ENCODE measurements around the gene ZNF396. TPM values are rescaled to one million over a fixed set of nuclear protein-coding genes. Genes with fewer than 3 reads are reported as not detected.

The ZNF396 gene
- total and polyA plus RNA-seq, 9 of the 15 experiments (the other 6 are each of a cell fraction or from before 2014, with no cell fraction given), result 0.73 to 2.3 (median 1.9) TPM

DNA sequence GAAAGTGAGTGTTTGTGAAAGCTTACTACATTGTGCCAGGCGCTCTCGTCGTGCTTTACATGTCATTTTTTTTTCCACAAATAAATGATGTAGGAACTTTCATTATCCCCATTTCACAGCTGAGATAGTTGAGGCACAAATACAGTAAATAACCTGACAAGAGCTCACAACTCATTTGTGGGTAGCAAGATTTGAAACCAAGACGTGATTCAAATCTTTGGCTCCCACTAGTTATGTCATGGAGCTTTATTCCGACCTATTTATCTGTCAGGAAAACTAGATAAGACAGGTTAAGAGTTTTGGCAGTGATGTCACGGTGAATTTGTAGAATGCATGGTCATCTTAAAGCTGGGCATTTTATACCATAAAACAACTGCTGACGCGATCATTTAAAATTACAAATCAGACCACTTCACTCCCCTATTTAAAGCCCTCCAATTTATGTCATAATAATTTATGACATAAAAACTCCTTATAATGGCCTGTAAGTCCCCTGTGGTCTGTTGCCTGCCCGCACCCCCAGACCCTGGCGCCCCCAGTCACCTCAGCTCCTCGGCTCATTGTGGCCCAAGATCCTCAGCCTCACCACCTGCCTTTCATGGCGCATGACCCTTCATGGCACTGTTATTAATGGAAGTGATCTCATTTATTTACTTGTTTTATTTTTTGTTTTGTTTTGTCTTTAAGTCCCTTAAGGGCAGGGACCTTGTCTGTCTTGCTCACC, 32.2 kb downstream of the ZNF396 start (continued):
- TF ChIP-seq MYBL2 (IDR thresholded peaks at IDR 0.05; ENCODE audit: low read depth) (peak; percentile 4; the same call in 1 of the 2 replicates), MYBL2 (CRISPR knock-in tag; IDR thresholded peaks at IDR 0.05; ENCODE audit: borderline replicate concordance) (no peak), C11orf30 (IDR thresholded peaks at IDR 0.05; ENCODE audit: low read depth) (peak; percentile 91), NONO (IDR thresholded peaks at IDR 0.05; ENCODE audit: low read depth in 2 of 2, low read length in 1 of 2) (no peak), MAFG (tag; conservative IDR thresholded peaks at IDR 0.05) (peak; percentile 84), ZNF212 (CRISPR knock-in tag; IDR thresholded peaks at IDR 0.05) (no peak), PTRF (tag; IDR thresholded peaks at IDR 0.05) (peak; percentile 54; the same call in 1 of the 2 replicates), KDM1A (IDR thresholded peaks at IDR 0.05) (peak; percentile 68 to 73), HDAC2 (IDR thresholded peaks at IDR 0.05) (peak; percentile 14; the same call in 1 of the 2 replicates), HNRNPUL1 (IDR thresholded peaks at IDR 0.05; ENCODE audit: low read length) (no peak), ZNF668 (CRISPR knock-in tag; IDR thresholded peaks at IDR 0.05) (no peak), ZNF384 (IDR thresholded peaks at IDR 0.05; ENCODE audit: low read depth, low read length) (0 out of 2 replicates have a peak, but pooled peaks have one; percentile 11), NRF1 (conservative IDR thresholded peaks at IDR 0.05 in 1 of 2, IDR thresholded peaks at IDR 0.05 in 1 of 2) (no peak), RCOR1 (IDR thresholded peaks at IDR 0.05; ENCODE audit: borderline replicate concordance in 1 of 2, low read depth in 2 of 2, low read length in 2 of 2) (0 out of 4 replicates have a peak, but pooled peaks have one; percentile 4 to 34), GTF2E2 (tag; IDR thresholded peaks at IDR 0.05) (peak; percentile 9; the same call in 1 of the 2 replicates), CEBPB (tag; IDR thresholded peaks at IDR 0.05) (peak; percentile 53)
- TF ChIP-seq, protein P1, sequence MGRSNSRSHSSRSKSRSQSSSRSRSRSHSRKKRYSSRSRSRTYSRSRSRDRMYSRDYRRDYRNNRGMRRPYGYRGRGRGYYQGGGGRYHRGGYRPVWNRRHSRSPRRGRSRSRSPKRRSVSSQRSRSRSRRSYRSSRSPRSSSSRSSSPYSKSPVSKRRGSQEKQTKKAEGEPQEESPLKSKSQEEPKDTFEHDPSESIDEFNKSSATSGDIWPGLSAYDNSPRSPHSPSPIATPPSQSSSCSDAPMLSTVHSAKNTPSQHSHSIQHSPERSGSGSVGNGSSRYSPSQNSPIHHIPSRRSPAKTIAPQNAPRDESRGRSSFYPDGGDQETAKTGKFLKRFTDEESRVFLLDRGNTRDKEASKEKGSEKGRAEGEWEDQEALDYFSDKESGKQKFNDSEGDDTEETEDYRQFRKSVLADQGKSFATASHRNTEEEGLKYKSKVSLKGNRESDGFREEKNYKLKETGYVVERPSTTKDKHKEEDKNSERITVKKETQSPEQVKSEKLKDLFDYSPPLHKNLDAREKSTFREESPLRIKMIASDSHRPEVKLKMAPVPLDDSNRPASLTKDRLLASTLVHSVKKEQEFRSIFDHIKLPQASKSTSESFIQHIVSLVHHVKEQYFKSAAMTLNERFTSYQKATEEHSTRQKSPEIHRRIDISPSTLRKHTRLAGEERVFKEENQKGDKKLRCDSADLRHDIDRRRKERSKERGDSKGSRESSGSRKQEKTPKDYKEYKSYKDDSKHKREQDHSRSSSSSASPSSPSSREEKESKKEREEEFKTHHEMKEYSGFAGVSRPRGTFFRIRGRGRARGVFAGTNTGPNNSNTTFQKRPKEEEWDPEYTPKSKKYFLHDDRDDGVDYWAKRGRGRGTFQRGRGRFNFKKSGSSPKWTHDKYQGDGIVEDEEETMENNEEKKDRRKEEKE (IDR thresholded peaks at IDR 0.05; ENCODE audit: borderline replicate concordance in 1 of 2, control insufficient read depth in 1 of 2, low read depth in 2 of 2, low read length in 1 of 2), result no peak
- TF ChIP-seq, protein P2, sequence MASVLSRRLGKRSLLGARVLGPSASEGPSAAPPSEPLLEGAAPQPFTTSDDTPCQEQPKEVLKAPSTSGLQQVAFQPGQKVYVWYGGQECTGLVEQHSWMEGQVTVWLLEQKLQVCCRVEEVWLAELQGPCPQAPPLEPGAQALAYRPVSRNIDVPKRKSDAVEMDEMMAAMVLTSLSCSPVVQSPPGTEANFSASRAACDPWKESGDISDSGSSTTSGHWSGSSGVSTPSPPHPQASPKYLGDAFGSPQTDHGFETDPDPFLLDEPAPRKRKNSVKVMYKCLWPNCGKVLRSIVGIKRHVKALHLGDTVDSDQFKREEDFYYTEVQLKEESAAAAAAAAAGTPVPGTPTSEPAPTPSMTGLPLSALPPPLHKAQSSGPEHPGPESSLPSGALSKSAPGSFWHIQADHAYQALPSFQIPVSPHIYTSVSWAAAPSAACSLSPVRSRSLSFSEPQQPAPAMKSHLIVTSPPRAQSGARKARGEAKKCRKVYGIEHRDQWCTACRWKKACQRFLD (CRISPR knock-in tag; IDR thresholded peaks at IDR 0.05), result peak; percentile 49; the same call in 1 of the 2 replicates
- TF ChIP-seq, protein P3, sequence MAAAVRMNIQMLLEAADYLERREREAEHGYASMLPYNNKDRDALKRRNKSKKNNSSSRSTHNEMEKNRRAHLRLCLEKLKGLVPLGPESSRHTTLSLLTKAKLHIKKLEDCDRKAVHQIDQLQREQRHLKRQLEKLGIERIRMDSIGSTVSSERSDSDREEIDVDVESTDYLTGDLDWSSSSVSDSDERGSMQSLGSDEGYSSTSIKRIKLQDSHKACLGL (CRISPR knock-in tag; IDR thresholded peaks at IDR 0.05; ENCODE audit: borderline replicate concordance, poor library complexity, severe bottlenecking), result no peak

Data from K562 (cell line).